ES-I3 (cell line): Measurements from ENCODE around the gene SSTR5.
"Not testable (repeated sequence)": the region's sequence is repeated elsewhere in the genome, so short reads cannot be mapped to it uniquely, and the experiment has no call there.

Experiments
- H3K36me3 ChIP-seq: 2 replicates; pipeline ENCODE4 v1.6.1; 2013; ENCODE audit warnings: mild to moderate bottlenecking, low read length, control low read depth, moderate library complexity; ENCODE audit not compliant: insufficient read depth
- H3K4me1 ChIP-seq: 2 replicates; pipeline ENCODE4 v1.6.1; 2013; ENCODE audit warnings: mild to moderate bottlenecking, control low read depth, low read length; ENCODE audit not compliant: insufficient read depth
- H3K9ac ChIP-seq: 2 replicates; pipeline ENCODE4 v1.6.1; 2013; ENCODE audit warnings: low read depth, mild to moderate bottlenecking, low read length, moderate library complexity
- H3K9me3 ChIP-seq: 2 replicates; pipeline ENCODE4 v1.6.1; 2013; ENCODE audit warnings: mild to moderate bottlenecking, low read length, moderate library complexity; ENCODE audit not compliant: control insufficient read depth, insufficient read depth

The SSTR5 gene

GRCh38 chr16:1079786-1080525 is 7.4 kb downstream of the SSTR5 start:
- Histone ChIP-seq H3K9ac (no peak overlapping the region), H3K9me3 (no peaks in the 10 kb centered on the region), H3K36me3 (no peaks in the 10 kb centered on the region), H3K4me1 (no peaks in the 10 kb centered on the region; the same call in 1 of the 2 replicates)

GRCh38 chr16:1080801-1081733 is 8.5 kb downstream of the SSTR5 start:
- no peaks in the 10 kb centered on the region; the same call in 1 of the 2 replicates for H3K9me3 ChIP-seq
- H3K9ac ChIP-seq: no peak overlapping the region
- H3K4me1 ChIP-seq: no peaks in the 10 kb centered on the region; the same call in 1 of the 2 replicates
- H3K36me3 ChIP-seq: no peaks in the 10 kb centered on the region

- H3K36me3 ChIP-seq: no peaks in the 10 kb centered on the region
- H3K4me1 ChIP-seq: no peaks in the 10 kb centered on the region; the same call in 1 of the 2 replicates
- no peak overlapping the region for H3K9ac ChIP-seq
- no peaks in the 10 kb centered on the region; the same call in 1 of the 2 replicates for H3K9me3 ChIP-seq
Observed at GRCh38 chr16:1081734-1082265, 9.3 kb downstream of the SSTR5 start.

- Histone ChIP-seq H3K36me3 (no peaks in the 10 kb centered on the region), H3K9me3 (no peaks in the 10 kb centered on the region; the same call in 1 of the 2 replicates), H3K9ac (no peak overlapping the region), H3K4me1 (no peaks in the 10 kb centered on the region; the same call in 1 of the 2 replicates)
Observed at GRCh38 chr16:1082266-1082951, 9.9 kb downstream of the SSTR5 start.

GRCh38 chr16:1082952-1083675 is 10.6 kb downstream of the SSTR5 start:
- Histone ChIP-seq H3K4me1 (no peaks in the 10 kb centered on the region; the same call in 1 of the 2 replicates), H3K9me3 (no peaks in the 10 kb centered on the region; the same call in 1 of the 2 replicates), H3K9ac (no peak overlapping the region), H3K36me3 (no peaks in the 10 kb centered on the region)

- H3K4me1 ChIP-seq: no peaks in the 10 kb centered on the region; the same call in 1 of the 2 replicates
- H3K9ac ChIP-seq: no peak overlapping the region
- no peaks in the 10 kb centered on the region; the same call in 1 of the 2 replicates for H3K9me3 ChIP-seq
Observed at GRCh38 chr16:1084971-1085370, 12.4 kb downstream of the SSTR5 start.

GRCh38 chr16:1086443-1086842 is 13.9 kb downstream of the SSTR5 start:
- H3K4me1 ChIP-seq, H3K9me3 ChIP-seq, H3K36me3 ChIP-seq, H3K9ac ChIP-seq: not testable (repeated sequence)

More at GRCh38 chr16:1084971-1085370, 12.4 kb downstream of the SSTR5 start:
- no peaks in the 10 kb centered on the region for H3K36me3 ChIP-seq

- Histone ChIP-seq H3K9ac (no peak overlapping the region), H3K4me1 (no peaks in the 10 kb centered on the region; the same call in 1 of the 2 replicates), H3K9me3 (no peaks in the 10 kb centered on the region; the same call in 1 of the 2 replicates), H3K36me3 (no peaks in the 10 kb centered on the region)
Observed at GRCh38 chr16:1088295-1089170, 16.0 kb downstream of the SSTR5 start.

GRCh38 chr16:1089439-1089821 is 16.9 kb downstream of the SSTR5 start:
- no peaks in the 10 kb centered on the region; the same call in 1 of the 2 replicates for H3K4me1 ChIP-seq
- no peak overlapping the region for H3K9ac ChIP-seq
- no peaks in the 10 kb centered on the region; the same call in 1 of the 2 replicates for H3K9me3 ChIP-seq
- no peaks in the 10 kb centered on the region for H3K36me3 ChIP-seq

GRCh38 chr16:1089822-1090619 is 17.5 kb downstream of the SSTR5 start:
- Histone ChIP-seq H3K36me3 (no peaks in the 10 kb centered on the region), H3K9ac (no peak overlapping the region), H3K4me1 (no peaks in the 10 kb centered on the region; the same call in 1 of the 2 replicates), H3K9me3 (no peaks in the 10 kb centered on the region; the same call in 1 of the 2 replicates)

GRCh38 chr16:1090620-1091587 is 18.4 kb downstream of the SSTR5 start:
- Histone ChIP-seq H3K36me3 (no peaks in the 10 kb centered on the region), H3K4me1 (no peaks in the 10 kb centered on the region; the same call in 1 of the 2 replicates), H3K9me3 (no peaks in the 10 kb centered on the region), H3K9ac (no peak overlapping the region)
